Diencephalon (tissue), 1 donor: Measurements from ENCODE around the gene LATS2. TPM values are rescaled to one million over a fixed set of nuclear protein-coding genes. Genes with fewer than 3 reads are reported as not detected.

Experiments used
- small RNA-seq: library from RNA; depleted of rRNA; stranded (forward); fragments of <200 nt; gene quantifications from one replicate; pipeline ENCODE3, GENCODE V24; 2014
- total RNA-seq: library from RNA; depleted of rRNA; stranded (reverse); fragments of >200 nt; gene quantifications from one replicate; pipeline ENCODE4 v1.2.3, GENCODE V29; 2014

LATS2 gene
- 2.1 TPM for total RNA-seq

GRCh38 chr13:21061029-21061763 is at the start of gene LATS2:
Gene LATS2 (minus strand): TSS chr13:21061586. CDS start chr13:21046026, 15,560 bp downstream.

Small RNA genes lying within 50 kb of the gene (small RNA-seq; reads per million reads assigned to genes)
- not detected for gene PPIAP27
- 0.15 reads per million for gene RNU4-9P

Other genes with a start within 250 kb of the LATS2 start
- gene XPO4, start 158.8 kb downstream of the LATS2 start, total RNA-seq = 29.3 TPM
- gene SAP18, start 78.5 kb upstream of the LATS2 start, total RNA-seq = 61.6 TPM
- gene SKA3, start 115.0 kb upstream of the LATS2 start, total RNA-seq = 18.0 TPM
- gene MRPL57, start 115.1 kb upstream of the LATS2 start, total RNA-seq = 19.6 TPM